Muscle layer of colon (tissue), 2 donors: ENCODE measurements around the gene PIMREG.

Source experiments
- H3K27ac ChIP-seq: one replicate; pipeline ENCODE4 v1.7.0; 2013; ENCODE audit warnings: low read depth, mild to moderate bottlenecking, low read length, moderate library complexity
- H3K27me3 ChIP-seq, 2 donors: one replicate each; pipeline ENCODE4 v1.7.0; 2013; ENCODE audit warnings: low read length in 2 of 2, mild to moderate bottlenecking in 2 of 2; ENCODE audit not compliant: insufficient read depth in 2 of 2, control insufficient read depth in 1 of 2
- H3K36me3 ChIP-seq: one replicate; pipeline ENCODE4 v1.7.0; 2013; ENCODE audit warnings: mild to moderate bottlenecking, low read length; ENCODE audit not compliant: insufficient read depth
- H3K4me1 ChIP-seq: one replicate; pipeline ENCODE4 v1.7.0; 2013; ENCODE audit warnings: mild to moderate bottlenecking, low read length; ENCODE audit not compliant: insufficient read depth
- H3K4me3 ChIP-seq, 2 donors: one replicate each; pipeline ENCODE4 v1.7.0; 2013; ENCODE audit warnings: low read length in 2 of 2, low read depth in 1 of 2, mild to moderate bottlenecking in 1 of 2, moderate library complexity in 1 of 2
- H3K9ac ChIP-seq: one replicate; pipeline ENCODE4 v1.7.0; 2013; ENCODE audit warnings: low read length
- H3K9me3 ChIP-seq: one replicate; pipeline ENCODE4 v1.7.0; 2013; ENCODE audit warnings: mild to moderate bottlenecking, low read length
- donor health status: abdominal sarcoma.
- donor health status: Adenocarcinoma of cecum.

The PIMREG gene

GRCh38 chr17:6497496-6498221 lies 53.4 kb downstream of the PIMREG start:
- Histone ChIP-seq H3K9me3 (no peaks in the 10 kb centered on the region), H3K9ac (no peak overlapping the region), H3K27me3 (no peaks in the 10 kb centered on the region), H3K36me3 (no peaks in the 10 kb centered on the region), H3K4me3 (no peak overlapping the region), H3K27ac (no peak overlapping the region), H3K4me1 (peaks cover 33% of the 10 kb centered on the region)

DNA sequence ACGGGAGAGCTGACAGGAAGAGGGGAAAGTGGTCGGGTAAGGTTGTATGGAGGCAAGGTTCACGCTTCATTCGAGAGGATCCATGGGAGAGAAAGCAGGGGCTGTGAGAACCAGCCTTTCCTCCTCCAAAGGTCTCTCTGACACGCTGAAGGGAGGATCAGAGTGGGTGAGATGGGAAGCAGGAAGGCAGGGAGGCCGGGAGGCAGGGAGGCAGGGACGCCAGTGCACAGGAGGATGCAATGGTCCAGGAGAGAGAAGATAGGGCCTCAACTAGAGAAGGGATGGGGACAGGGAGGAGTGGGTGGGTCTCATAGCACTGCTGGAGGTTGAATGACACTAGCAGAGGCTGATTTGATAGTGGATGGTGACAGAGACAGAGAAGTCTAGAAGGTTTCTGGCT lies 54.1 kb downstream of the PIMREG start:
- Histone ChIP-seq H3K9me3 (no peaks in the 10 kb centered on the region), H3K9ac (no peak overlapping the region), H3K27me3 (no peaks in the 10 kb centered on the region), H3K4me1 (peaks cover 28% of the 10 kb centered on the region), H3K36me3 (no peaks in the 10 kb centered on the region), H3K4me3 (no peak overlapping the region), H3K27ac (no peak overlapping the region)

GRCh38 chr17:6498901-6499540 lies 54.8 kb downstream of the PIMREG start:
- Histone ChIP-seq H3K4me3 (no peak overlapping the region), H3K9ac (no peak overlapping the region), H3K36me3 (no peaks in the 10 kb centered on the region), H3K4me1 (peaks cover 22% of the 10 kb centered on the region), H3K27ac (no peak overlapping the region), H3K9me3 (no peaks in the 10 kb centered on the region), H3K27me3 (no peaks in the 10 kb centered on the region)
